GM19328 (cell line): ENCODE data around the gene REELD1.

Experiments used
- ATAC-seq: cut with Tn5 transposase; IDR thresholded peaks from one replicate; pipeline ENCODE4 v1.9.1; 2021; ENCODE audit warnings: mild to moderate bottlenecking, moderate library complexity; ENCODE audit not compliant: unreplicated experiment

The REELD1 gene

GRCh38 chr4:146224326-146224966 lies 10.1 kb downstream of the REELD1 start:
- ATAC-seq = no peak

- ATAC-seq = no peak
These were observed 15.1 kb downstream of the REELD1 start for GRCh38 chr4:146229406-146229805.

- no peak for ATAC-seq
These were observed 17.9 kb downstream of the REELD1 start for GRCh38 chr4:146232131-146232722.

- ATAC-seq = no peak
These were observed 21.4 kb downstream of the REELD1 start for GRCh38 chr4:146235654-146236177.

GRCh38 chr4:146236216-146236615 lies 21.9 kb downstream of the REELD1 start:
- ATAC-seq = no peak

GRCh38 chr4:146237092-146237491 lies 22.8 kb downstream of the REELD1 start:
- no peak for ATAC-seq

GRCh38 chr4:146238107-146238506 lies 23.8 kb downstream of the REELD1 start:
- no peak for ATAC-seq

- ATAC-seq = peak; percentile 87
These were observed 29.0 kb downstream of the REELD1 start for GRCh38 chr4:146243141-146243882.

- no peak for ATAC-seq
These were observed 29.5 kb downstream of the REELD1 start for GRCh38 chr4:146243883-146244277.

GRCh38 chr4:146244496-146244895 lies 30.2 kb downstream of the REELD1 start:
- ATAC-seq = no peak

- no peak for ATAC-seq
These were observed 30.9 kb downstream of the REELD1 start for GRCh38 chr4:146245246-146245645.

GRCh38 chr4:146245850-146246249 lies 31.5 kb downstream of the REELD1 start:
- ATAC-seq = no peak

- no peak for ATAC-seq
These were observed 32.0 kb downstream of the REELD1 start for GRCh38 chr4:146246381-146246780.

- no peak for ATAC-seq
These were observed 33.0 kb downstream of the REELD1 start for GRCh38 chr4:146247356-146247755.

- ATAC-seq = no peak
These were observed 38.8 kb downstream of the REELD1 start for GRCh38 chr4:146252969-146253611.

- ATAC-seq = no peak
These were observed 41.1 kb downstream of the REELD1 start for GRCh38 chr4:146255463-146255862.

- no peak for ATAC-seq
These were observed 41.5 kb downstream of the REELD1 start for GRCh38 chr4:146255874-146256273.

GRCh38 chr4:146256328-146256727 lies 42.0 kb downstream of the REELD1 start:
- no peak for ATAC-seq

GRCh38 chr4:146257511-146257910 lies 43.2 kb downstream of the REELD1 start:
- ATAC-seq = no peak

GRCh38 chr4:146260521-146260920 lies 46.2 kb downstream of the REELD1 start:
- no peak for ATAC-seq

GRCh38 chr4:146261041-146261440 lies 46.7 kb downstream of the REELD1 start:
- ATAC-seq = no peak
